Loucy (cell line): ENCODE results near the gene PRLR.

Experiments used
- H2AFZ ChIP-seq: fragments of 200-600 bp; sonication (generic); 2 replicates; pipeline ENCODE4 v1.6.0; 2016; ENCODE audit warnings: antibody characterized with exemption, mild to moderate bottlenecking, low read length, moderate library complexity
- H3F3A ChIP-seq: fragments of 200-600 bp; 2 replicates; pipeline ENCODE4 v1.6.0; 2016; ENCODE audit warnings: antibody characterized with exemption, low read depth, mild to moderate bottlenecking
- H3K27me3 ChIP-seq: fragments of 200-600 bp; sonication (generic); 2 replicates; pipeline ENCODE4 v1.6.1; 2014; ENCODE audit warnings: low read length, mild to moderate bottlenecking; ENCODE audit not compliant: insufficient read depth, poor library complexity, severe bottlenecking
- H3K36me3 ChIP-seq: fragments of 200-600 bp; sonication (generic); 2 replicates; pipeline ENCODE4 v1.6.1; 2016; ENCODE audit warnings: low read length; ENCODE audit not compliant: insufficient read depth
- H3K4me1 ChIP-seq: fragments of 200-600 bp; sonication (generic); 2 replicates; pipeline ENCODE4 v1.5.1; 2014; ENCODE audit warnings: low read length, mild to moderate bottlenecking; ENCODE audit not compliant: insufficient read depth, poor library complexity, severe bottlenecking
- H3K4me2 ChIP-seq: fragments of 200-600 bp; sonication (generic); 2 replicates; pipeline ENCODE4 v1.6.0; 2014; ENCODE audit warnings: antibody characterized with exemption, low read length, low read depth, mild to moderate bottlenecking; ENCODE audit not compliant: poor library complexity, severe bottlenecking
- H3K4me3 ChIP-seq: fragments of 200-600 bp; sonication (generic); 2 replicates; pipeline ENCODE4 v1.5.1; 2014; ENCODE audit warnings: low read length, mild to moderate bottlenecking, mixed read lengths; ENCODE audit not compliant: poor library complexity, severe bottlenecking
- H3K79me2 ChIP-seq: fragments of 200-600 bp; sonication (generic); 2 replicates; pipeline ENCODE4 v1.6.1; 2014; ENCODE audit warnings: low read length; ENCODE audit not compliant: insufficient read depth
- H3K9ac ChIP-seq: fragments of 200-600 bp; sonication (generic); 2 replicates; pipeline ENCODE4 v1.6.0; 2014; ENCODE audit warnings: mild to moderate bottlenecking, low read depth, low read length, moderate library complexity; ENCODE audit not compliant: poor library complexity, severe bottlenecking
- H3K9me2 ChIP-seq: fragments of 200-600 bp; sonication (generic); replicated peaks from 2 replicates; pipeline ENCODE4 v1.6.1; 2016; ENCODE audit warnings: low read depth, low read length, mixed read lengths
- H3K9me3 ChIP-seq: fragments of 200-600 bp; sonication (generic); 2 replicates; pipeline ENCODE4 v1.6.1; 2014; ENCODE audit warnings: mild to moderate bottlenecking, antibody characterized with exemption, low read length, low read depth; ENCODE audit not compliant: insufficient read depth
- H4K20me1 ChIP-seq: fragments of 200-600 bp; sonication (generic); 2 replicates; pipeline ENCODE4 v1.6.0; 2014; ENCODE audit warnings: antibody characterized with exemption, low read length, mild to moderate bottlenecking; ENCODE audit not compliant: insufficient read depth, poor library complexity, severe bottlenecking
- CTCF ChIP-seq: fragments of 200-600 bp; sonication (generic); conservative IDR thresholded peaks from 2 replicates; pipeline ENCODE4 v1.5.1; 2014; ENCODE audit warnings: mild to moderate bottlenecking, antibody characterized with exemption, low read length
- EZH2phosphoT487 ChIP-seq: fragments of 200-600 bp; IDR thresholded peaks from 2 replicates; pipeline ENCODE4 v1.6.1; 2018; ENCODE audit warnings: antibody characterized with exemption, mild to moderate bottlenecking, moderate library complexity, borderline replicate concordance

PRLR gene

GRCh38 chr5:35063414-35063813 is 166.9 kb downstream of the PRLR start:
- Histone ChIP-seq H3K4me3 (no peak overlapping the region), H4K20me1 (no peaks in the 10 kb centered on the region), H3K27me3 (no peaks in the 10 kb centered on the region), H3K9me3 (no peaks in the 10 kb centered on the region), H3K4me2 (no peak overlapping the region), H3K4me1 (no peaks in the 10 kb centered on the region), H3K79me2 (no peaks in the 10 kb centered on the region), H3K9ac (no peak overlapping the region), H3K36me3 (no peaks in the 10 kb centered on the region), H3F3A (no peaks in the 10 kb centered on the region), H3K9me2 (no peaks in the 10 kb centered on the region), H2AFZ (no peak overlapping the region)
- no peak for TF ChIP-seq CTCF
- no peak for TF ChIP-seq EZH2phosphoT487

GRCh38 chr5:35061211-35061770 is 169.0 kb downstream of the PRLR start:
- Histone ChIP-seq H3K27me3 (no peaks in the 10 kb centered on the region), H3K79me2 (no peaks in the 10 kb centered on the region), H3K4me3 (no peak overlapping the region), H3K4me2 (no peak overlapping the region), H3K9me3 (no peaks in the 10 kb centered on the region), H3K4me1 (no peaks in the 10 kb centered on the region), H3K9me2 (no peaks in the 10 kb centered on the region), H3K9ac (no peak overlapping the region), H4K20me1 (no peaks in the 10 kb centered on the region), H2AFZ (no peak overlapping the region), H3K36me3 (no peaks in the 10 kb centered on the region), H3F3A (no peaks in the 10 kb centered on the region)
- TF ChIP-seq CTCF: no peak
- TF ChIP-seq EZH2phosphoT487: no peak

- H3F3A ChIP-seq: no peaks in the 10 kb centered on the region
- H3K9me3 ChIP-seq: no peaks in the 10 kb centered on the region
- no peaks in the 10 kb centered on the region for H3K27me3 ChIP-seq
- H3K9ac ChIP-seq: no peak overlapping the region
- H3K4me2 ChIP-seq: no peak overlapping the region
- no peaks in the 10 kb centered on the region for H3K36me3 ChIP-seq
- no peak overlapping the region for H3K4me3 ChIP-seq
- TF ChIP-seq CTCF: no peak
- H3K4me1 ChIP-seq: no peaks in the 10 kb centered on the region
- no peaks in the 10 kb centered on the region for H3K9me2 ChIP-seq
- no peak overlapping the region for H2AFZ ChIP-seq
- H4K20me1 ChIP-seq: no peaks in the 10 kb centered on the region
- no peaks in the 10 kb centered on the region for H3K79me2 ChIP-seq
Measured at GRCh38 chr5:35060236-35060635, 170.1 kb downstream of the PRLR start.
